Measurements from ENCODE around the gene KMT5B.

Gene KMT5B

DNA sequence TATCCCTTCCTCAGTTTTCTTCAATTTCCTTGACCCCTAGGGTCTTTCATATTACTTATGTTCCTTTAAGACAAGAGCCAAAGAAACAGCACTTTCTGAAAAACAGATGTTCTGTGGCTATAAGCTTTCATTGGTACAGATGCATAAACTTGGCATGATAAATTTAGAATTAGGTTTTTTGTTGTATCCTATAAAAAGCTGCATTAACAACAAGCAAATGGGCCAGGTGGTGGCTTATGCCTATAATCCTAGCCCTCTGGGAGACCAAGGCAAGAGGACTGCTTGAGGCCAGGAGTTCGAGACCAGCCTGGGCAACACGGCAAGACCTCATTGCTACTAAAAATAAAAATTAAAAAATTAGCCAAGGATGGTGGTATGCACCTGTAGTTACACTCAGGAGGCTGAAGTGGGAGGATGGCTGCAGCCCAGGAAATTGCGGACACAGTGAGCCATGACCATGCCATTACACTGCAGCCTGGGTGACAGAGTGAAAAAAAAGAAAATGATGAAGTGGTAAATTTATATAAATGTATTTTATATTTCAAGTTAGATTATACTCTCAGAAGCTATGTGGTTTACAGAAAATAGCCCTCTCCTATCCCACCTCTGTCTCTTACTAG lies 18.3 kb downstream of the KMT5B start:
- peaks cover 99% of the 10 kb centered on the region for H3K79me2 ChIP-seq (ENCODE audit: insufficient read depth, low read length)
- peaks cover 90% of the 10 kb centered on the region for H4K20me1 ChIP-seq (ENCODE audit: insufficient read depth, low read length, poor library complexity, severe bottlenecking)
- H3K4me1 ChIP-seq (ENCODE audit: insufficient read depth, low read length, poor library complexity, severe bottlenecking), result no peaks in the 10 kb centered on the region
- no peak overlapping the region for H3K4me3 ChIP-seq (ENCODE audit: low read length, poor library complexity, severe bottlenecking)
- H3K9ac ChIP-seq (ENCODE audit: low read depth, low read length, poor library complexity, severe bottlenecking), result no peak overlapping the region
- H3K4me2 ChIP-seq (ENCODE audit: low read depth, low read length, poor library complexity, severe bottlenecking), result no peak overlapping the region
- H3K9me2 ChIP-seq (replicated peaks; ENCODE audit: low read depth, low read length), result no peaks in the 10 kb centered on the region
- H2AFZ ChIP-seq (ENCODE audit: low read length), result no peak overlapping the region
- H3K36me3 ChIP-seq (ENCODE audit: insufficient read depth, low read length), result peaks cover 6% of the 10 kb centered on the region; the same call in 1 of the 2 replicates
- H3K9me3 ChIP-seq (ENCODE audit: insufficient read depth, low read depth, low read length), result no peaks in the 10 kb centered on the region
- TF ChIP-seq EZH2phosphoT487 (IDR thresholded peaks at IDR 0.05; ENCODE audit: borderline replicate concordance), result no peak
- no peak for TF ChIP-seq CTCF (conservative IDR thresholded peaks at IDR 0.05; ENCODE audit: low read length)
- H3F3A ChIP-seq (ENCODE audit: low read depth), result no peaks in the 10 kb centered on the region
- no peaks in the 10 kb centered on the region for H3K27me3 ChIP-seq (ENCODE audit: insufficient read depth, low read length, poor library complexity, severe bottlenecking)

DNA sequence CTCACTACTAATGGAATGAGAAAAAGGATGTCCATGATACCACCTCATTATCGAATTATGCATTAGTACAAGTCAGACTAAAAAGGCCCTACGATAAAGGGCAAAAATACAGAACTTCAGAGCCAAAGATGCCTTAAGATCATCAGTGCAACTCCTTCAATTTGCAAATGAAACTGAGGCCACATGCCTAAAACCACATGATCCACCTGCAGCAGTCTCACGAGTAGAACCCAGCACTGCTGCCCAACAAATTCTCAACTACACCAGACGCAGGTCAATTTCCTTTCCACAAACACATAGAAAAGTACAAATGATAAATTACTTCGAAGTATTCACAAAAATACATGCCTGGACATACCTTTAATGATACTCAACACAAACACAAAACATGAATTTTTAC lies 20.1 kb downstream of the KMT5B start:
- peaks cover 90% of the 10 kb centered on the region for H4K20me1 ChIP-seq (ENCODE audit: insufficient read depth, low read length, poor library complexity, severe bottlenecking)
- peaks cover 5% of the 10 kb centered on the region for H3K4me1 ChIP-seq (ENCODE audit: insufficient read depth, low read length, poor library complexity, severe bottlenecking)
- H3K4me3 ChIP-seq (ENCODE audit: low read length, poor library complexity, severe bottlenecking), result no peak overlapping the region

DNA sequence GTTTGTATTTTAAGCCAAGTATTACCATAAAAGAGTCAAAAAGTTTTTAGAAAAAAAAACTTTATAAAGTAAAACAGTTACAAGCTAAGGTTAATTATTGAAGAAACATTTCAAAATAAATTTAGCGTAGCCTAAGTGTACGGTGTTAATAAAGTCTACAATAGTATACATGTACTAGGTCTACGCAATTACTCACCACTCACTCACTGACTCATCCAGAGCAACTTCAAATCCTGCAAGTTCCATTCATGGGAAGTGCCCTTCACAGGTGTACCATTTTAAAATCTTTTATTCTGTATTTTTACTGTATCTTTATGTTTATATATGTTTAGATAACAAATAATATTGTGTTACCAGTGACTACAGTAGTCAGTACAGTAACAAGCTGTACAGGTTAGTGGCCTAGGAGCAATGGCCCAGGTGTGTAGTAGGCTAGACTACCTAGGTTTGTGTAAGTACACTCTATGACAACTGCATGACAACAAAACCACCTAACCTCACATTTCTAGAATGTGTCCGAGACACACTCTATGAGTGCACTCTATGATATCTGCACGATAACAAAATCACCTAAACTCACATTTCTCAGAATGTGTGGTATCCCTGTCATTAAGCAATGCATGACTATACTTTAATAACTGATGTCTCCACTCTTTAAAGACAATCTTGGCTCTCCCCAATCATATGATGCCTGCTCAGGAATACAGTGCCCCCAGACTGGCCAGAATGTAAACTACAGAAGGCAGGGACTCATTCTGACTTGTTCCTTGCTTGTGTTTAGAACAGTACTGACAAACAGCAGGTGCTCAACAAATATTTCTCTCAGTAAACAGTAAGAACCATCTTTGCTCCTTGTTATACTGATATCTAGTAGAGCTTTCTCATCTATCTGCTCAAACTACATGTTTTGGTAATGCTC lies 21.2 kb downstream of the KMT5B start:
- H3K9me2 ChIP-seq (replicated peaks; ENCODE audit: low read depth, low read length), result no peaks in the 10 kb centered on the region
- no peaks in the 10 kb centered on the region for H3K27me3 ChIP-seq (ENCODE audit: insufficient read depth, low read length, poor library complexity, severe bottlenecking)
- no peaks in the 10 kb centered on the region for H3F3A ChIP-seq (ENCODE audit: low read depth)
- H3K4me2 ChIP-seq (ENCODE audit: low read depth, low read length, poor library complexity, severe bottlenecking), result no peak overlapping the region
- TF ChIP-seq CTCF (conservative IDR thresholded peaks at IDR 0.05; ENCODE audit: low read length) (no peak), EZH2phosphoT487 (IDR thresholded peaks at IDR 0.05; ENCODE audit: borderline replicate concordance) (no peak)
- H3K9me3 ChIP-seq (ENCODE audit: insufficient read depth, low read depth, low read length), result no peaks in the 10 kb centered on the region
- H3K79me2 ChIP-seq (ENCODE audit: insufficient read depth, low read length), result peaks cover 95% of the 10 kb centered on the region
- H3K36me3 ChIP-seq (ENCODE audit: insufficient read depth, low read length), result peaks cover 12% of the 10 kb centered on the region; the same call in 1 of the 2 replicates
- H3K4me3 ChIP-seq (ENCODE audit: low read length, poor library complexity, severe bottlenecking), result no peak overlapping the region
- H4K20me1 ChIP-seq (ENCODE audit: insufficient read depth, low read length, poor library complexity, severe bottlenecking), result peaks cover 79% of the 10 kb centered on the region
- H3K4me1 ChIP-seq (ENCODE audit: insufficient read depth, low read length, poor library complexity, severe bottlenecking), result peaks cover 5% of the 10 kb centered on the region
- no peak overlapping the region for H3K9ac ChIP-seq (ENCODE audit: low read depth, low read length, poor library complexity, severe bottlenecking)
- H2AFZ ChIP-seq (ENCODE audit: low read length), result no peak overlapping the region

More for the DNA sequence above, 20.1 kb downstream of the KMT5B start:
- Histone ChIP-seq H3K27me3 (ENCODE audit: insufficient read depth, low read length, poor library complexity, severe bottlenecking) (no peaks in the 10 kb centered on the region), H3K79me2 (ENCODE audit: insufficient read depth, low read length) (peaks cover 98% of the 10 kb centered on the region), H3K36me3 (ENCODE audit: insufficient read depth, low read length) (peaks cover 7% of the 10 kb centered on the region; the same call in 1 of the 2 replicates), H3K9me3 (ENCODE audit: insufficient read depth, low read depth, low read length) (no peaks in the 10 kb centered on the region), H3F3A (ENCODE audit: low read depth) (no peaks in the 10 kb centered on the region), H3K9ac (ENCODE audit: low read depth, low read length, poor library complexity, severe bottlenecking) (no peak overlapping the region), H3K9me2 (replicated peaks; ENCODE audit: low read depth, low read length) (no peaks in the 10 kb centered on the region), H2AFZ (ENCODE audit: low read length) (no peak overlapping the region), H3K4me2 (ENCODE audit: low read depth, low read length, poor library complexity, severe bottlenecking) (no peak overlapping the region)
- no peak for TF ChIP-seq CTCF (conservative IDR thresholded peaks at IDR 0.05; ENCODE audit: low read length)
- no peak for TF ChIP-seq EZH2phosphoT487 (IDR thresholded peaks at IDR 0.05; ENCODE audit: borderline replicate concordance)
